ENCODE measurements around the gene ECE2. TPM values are rescaled to one million over a fixed set of nuclear protein-coding genes. Genes with fewer than 3 reads are reported as not detected.

ECE2 gene
- total and polyA plus RNA-seq, 4 donors = not detected

GRCh38 chr3:184233127-184233843, 42.5 kb upstream of the ECE2 start:
- no peak overlapping the region for H3K9ac ChIP-seq (ENCODE audit: low read depth in 1 of 2, low read length in 2 of 2)
- TF ChIP-seq EGR1 (IDR thresholded peaks at IDR 0.05; ENCODE audit: low read depth in 2 of 2) (no peak), TAF1 (conservative IDR thresholded peaks at IDR 0.05) (no peak)
- DNase-seq (ENCODE audit: low spot score) = no peak
- H3K4me3 ChIP-seq (ENCODE audit: low read depth in 1 of 3, low read length in 3 of 3) = no peak overlapping the region
- peaks cover 0 to 7% (median 5%) of the 10 kb centered on the region in 4 donors for H3K27me3 ChIP-seq (ENCODE audit: control insufficient read depth in 4 of 4, insufficient read depth in 4 of 4, low read length in 3 of 4)
- H3K27ac ChIP-seq (ENCODE audit: low read depth in 1 of 2, low read length in 2 of 2) = no peak overlapping the region
- H3K36me3 ChIP-seq (ENCODE audit: control insufficient read depth in 4 of 4, insufficient read depth in 3 of 4, low read depth in 1 of 4, low read length in 3 of 4) = no peaks in the 10 kb centered on the region
- H3K9me3 ChIP-seq (ENCODE audit: control insufficient read depth in 4 of 4, low read length in 3 of 4) = no peaks in the 10 kb centered on the region
- WGBS = 89% methylated on average over 23 of the region's 23 CpGs
- peaks cover 12 to 22% (median 15%) of the 10 kb centered on the region in 4 donors for H3K4me1 ChIP-seq (ENCODE audit: control insufficient read depth in 4 of 4, insufficient read depth in 4 of 4, low read length in 3 of 4)

DNA sequence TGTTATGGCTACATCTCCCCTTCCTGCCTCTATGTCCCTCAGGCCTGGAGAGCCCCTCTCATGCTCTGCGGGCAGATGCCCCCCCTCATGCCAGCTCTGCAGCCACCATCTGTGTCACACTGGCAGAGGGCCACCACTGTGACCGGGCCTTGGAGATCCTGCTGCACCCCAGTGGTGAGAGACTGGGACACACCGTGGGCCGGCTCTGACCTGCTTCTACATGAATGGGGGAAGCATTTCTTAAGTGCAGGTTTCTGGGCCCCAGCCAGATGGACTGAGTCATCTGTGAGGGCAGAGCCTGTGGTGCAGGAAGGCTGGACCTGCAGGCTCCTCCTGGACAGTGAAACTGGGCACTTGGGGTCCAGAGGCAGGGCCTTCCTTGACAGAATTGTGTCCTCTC, 41.6 kb upstream of the ECE2 start:
- Histone ChIP-seq H3K9me3 (ENCODE audit: control insufficient read depth in 4 of 4, low read length in 3 of 4) (no peaks in the 10 kb centered on the region), H3K27ac (ENCODE audit: low read depth in 1 of 2, low read length in 2 of 2) (no peak overlapping the region), H3K4me3 (ENCODE audit: low read depth in 1 of 3, low read length in 3 of 3) (no peak overlapping the region), H3K4me1 (ENCODE audit: control insufficient read depth in 4 of 4, insufficient read depth in 4 of 4, low read length in 3 of 4) (peaks cover 11 to 17% (median 14%) of the 10 kb centered on the region in 4 donors), H3K27me3 (ENCODE audit: control insufficient read depth in 4 of 4, insufficient read depth in 4 of 4, low read length in 3 of 4) (peaks cover 0 to 7% (median 4%) of the 10 kb centered on the region in 4 donors), H3K36me3 (ENCODE audit: control insufficient read depth in 4 of 4, insufficient read depth in 3 of 4, low read depth in 1 of 4, low read length in 3 of 4) (no peaks in the 10 kb centered on the region), H3K9ac (ENCODE audit: low read depth in 1 of 2, low read length in 2 of 2) (no peak overlapping the region)
- TF ChIP-seq EGR1 (IDR thresholded peaks at IDR 0.05; ENCODE audit: low read depth in 2 of 2) (no peak), YY1 (IDR thresholded peaks at IDR 0.05) (no peak), HNF4A (conservative IDR thresholded peaks at IDR 0.05) (no peak), RXRA (IDR thresholded peaks at IDR 0.05) (no peak), REST (IDR thresholded peaks at IDR 0.05) (no peak), SP1 (IDR thresholded peaks at IDR 0.05) (no peak), RAD21 (IDR thresholded peaks at IDR 0.05) (no peak), ATF3 (IDR thresholded peaks at IDR 0.05) (no peak), FOXA1 (IDR thresholded peaks at IDR 0.05) (no peak), JUND (IDR thresholded peaks at IDR 0.05) (no peak)
- TF ChIP-seq, protein P1, sequence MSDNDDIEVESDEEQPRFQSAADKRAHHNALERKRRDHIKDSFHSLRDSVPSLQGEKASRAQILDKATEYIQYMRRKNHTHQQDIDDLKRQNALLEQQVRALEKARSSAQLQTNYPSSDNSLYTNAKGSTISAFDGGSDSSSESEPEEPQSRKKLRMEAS (IDR thresholded peaks at IDR 0.05) = no peak
- DNase-seq (ENCODE audit: low spot score) = no peak
- 51% methylated on average over 4 of the region's 4 CpGs for WGBS

DNA sequence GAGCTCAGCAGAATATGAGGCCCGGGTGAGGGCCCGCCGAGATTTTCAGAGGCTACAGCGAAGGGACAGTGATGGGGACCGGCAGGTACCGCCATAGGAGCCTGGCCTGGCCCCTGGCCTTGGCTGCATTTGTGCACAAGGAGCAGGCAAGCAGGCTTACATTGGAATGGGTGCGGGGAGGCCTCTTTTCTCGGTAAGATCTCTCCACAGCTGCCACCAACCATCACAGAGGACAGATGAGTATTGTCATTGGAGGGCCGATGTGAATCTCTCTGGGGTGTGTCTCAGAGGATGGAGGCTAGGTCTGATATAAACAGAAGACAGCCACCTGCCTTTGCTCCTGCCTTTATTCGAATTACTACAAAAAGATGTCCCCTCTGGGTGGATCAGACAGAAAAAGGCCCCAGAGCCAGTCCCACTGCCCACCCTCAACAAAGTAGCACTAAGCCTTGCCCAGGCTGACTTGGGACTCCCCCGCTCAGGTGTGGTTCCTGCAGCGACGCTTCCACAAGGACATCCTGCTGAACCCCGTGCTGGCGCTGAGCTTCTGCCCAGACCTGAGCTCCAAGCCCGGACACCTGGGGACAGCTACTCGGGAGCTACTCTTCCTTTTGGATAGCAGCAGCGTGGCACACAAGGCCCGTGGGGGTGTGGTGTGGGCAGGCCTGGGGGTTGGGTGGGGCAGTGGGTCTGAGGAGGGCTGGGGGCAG, 41.0 kb upstream of the ECE2 start:
- no peak overlapping the region for H3K9ac ChIP-seq (ENCODE audit: low read depth in 1 of 2, low read length in 2 of 2)
- peaks cover 0 to 7% (median 4%) of the 10 kb centered on the region in 4 donors for H3K27me3 ChIP-seq (ENCODE audit: control insufficient read depth in 4 of 4, insufficient read depth in 4 of 4, low read length in 3 of 4)
- no peaks in the 10 kb centered on the region for H3K36me3 ChIP-seq (ENCODE audit: control insufficient read depth in 4 of 4, insufficient read depth in 3 of 4, low read depth in 1 of 4, low read length in 3 of 4)
- WGBS = 91% methylated on average over 19 of the region's 19 CpGs
- H3K9me3 ChIP-seq (ENCODE audit: control insufficient read depth in 4 of 4, low read length in 3 of 4) = no peaks in the 10 kb centered on the region
- peaks cover 5 to 11% (median 11%) of the 10 kb centered on the region in 4 donors for H3K4me1 ChIP-seq (ENCODE audit: control insufficient read depth in 4 of 4, insufficient read depth in 4 of 4, low read length in 3 of 4)
- H3K27ac ChIP-seq (ENCODE audit: low read depth in 1 of 2, low read length in 2 of 2) = no peak overlapping the region
- no peak overlapping the region for H3K4me3 ChIP-seq (ENCODE audit: low read depth in 1 of 3, low read length in 3 of 3)
- no peak for DNase-seq (ENCODE audit: low spot score)
- no peak for TF ChIP-seq REST (IDR thresholded peaks at IDR 0.05)
- TF ChIP-seq RAD21 (IDR thresholded peaks at IDR 0.05) = no peak
- TF ChIP-seq FOXA2 (IDR thresholded peaks at IDR 0.05) = no peak
- no peak for TF ChIP-seq RXRA (IDR thresholded peaks at IDR 0.05)
- TF ChIP-seq ZBTB33 (IDR thresholded peaks at IDR 0.05) = no peak
- TF ChIP-seq SP1 (IDR thresholded peaks at IDR 0.05) = no peak
- no peak for TF ChIP-seq FOXA1 (IDR thresholded peaks at IDR 0.05)
- no peak for TF ChIP-seq EGR1 (IDR thresholded peaks at IDR 0.05; ENCODE audit: low read depth in 2 of 2)
- TF ChIP-seq TAF1 (conservative IDR thresholded peaks at IDR 0.05) = no peak
